Activated T-helper 9 cell treated with anti-CD3 and anti-CD28 coated beads, Interleukin-2, amount 50 U/mL, for 16 hours (primary cell): Measurements from ENCODE around the gene RTN4.
"Not testable (repeated sequence)": the region's sequence is repeated elsewhere in the genome, so short reads cannot be mapped to it uniquely, and the experiment has no call there.

ENCODE experiments used
- DNase-seq: peaks from one replicate; pipeline ENCODE4 v3.0.0-alpha.2; 2020; ENCODE audit warnings: low read depth

Gene RTN4, protein sequence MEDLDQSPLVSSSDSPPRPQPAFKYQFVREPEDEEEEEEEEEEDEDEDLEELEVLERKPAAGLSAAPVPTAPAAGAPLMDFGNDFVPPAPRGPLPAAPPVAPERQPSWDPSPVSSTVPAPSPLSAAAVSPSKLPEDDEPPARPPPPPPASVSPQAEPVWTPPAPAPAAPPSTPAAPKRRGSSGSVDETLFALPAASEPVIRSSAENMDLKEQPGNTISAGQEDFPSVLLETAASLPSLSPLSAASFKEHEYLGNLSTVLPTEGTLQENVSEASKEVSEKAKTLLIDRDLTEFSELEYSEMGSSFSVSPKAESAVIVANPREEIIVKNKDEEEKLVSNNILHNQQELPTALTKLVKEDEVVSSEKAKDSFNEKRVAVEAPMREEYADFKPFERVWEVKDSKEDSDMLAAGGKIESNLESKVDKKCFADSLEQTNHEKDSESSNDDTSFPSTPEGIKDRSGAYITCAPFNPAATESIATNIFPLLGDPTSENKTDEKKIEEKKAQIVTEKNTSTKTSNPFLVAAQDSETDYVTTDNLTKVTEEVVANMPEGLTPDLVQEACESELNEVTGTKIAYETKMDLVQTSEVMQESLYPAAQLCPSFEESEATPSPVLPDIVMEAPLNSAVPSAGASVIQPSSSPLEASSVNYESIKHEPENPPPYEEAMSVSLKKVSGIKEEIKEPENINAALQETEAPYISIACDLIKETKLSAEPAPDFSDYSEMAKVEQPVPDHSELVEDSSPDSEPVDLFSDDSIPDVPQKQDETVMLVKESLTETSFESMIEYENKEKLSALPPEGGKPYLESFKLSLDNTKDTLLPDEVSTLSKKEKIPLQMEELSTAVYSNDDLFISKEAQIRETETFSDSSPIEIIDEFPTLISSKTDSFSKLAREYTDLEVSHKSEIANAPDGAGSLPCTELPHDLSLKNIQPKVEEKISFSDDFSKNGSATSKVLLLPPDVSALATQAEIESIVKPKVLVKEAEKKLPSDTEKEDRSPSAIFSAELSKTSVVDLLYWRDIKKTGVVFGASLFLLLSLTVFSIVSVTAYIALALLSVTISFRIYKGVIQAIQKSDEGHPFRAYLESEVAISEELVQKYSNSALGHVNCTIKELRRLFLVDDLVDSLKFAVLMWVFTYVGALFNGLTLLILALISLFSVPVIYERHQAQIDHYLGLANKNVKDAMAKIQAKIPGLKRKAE

DNA sequence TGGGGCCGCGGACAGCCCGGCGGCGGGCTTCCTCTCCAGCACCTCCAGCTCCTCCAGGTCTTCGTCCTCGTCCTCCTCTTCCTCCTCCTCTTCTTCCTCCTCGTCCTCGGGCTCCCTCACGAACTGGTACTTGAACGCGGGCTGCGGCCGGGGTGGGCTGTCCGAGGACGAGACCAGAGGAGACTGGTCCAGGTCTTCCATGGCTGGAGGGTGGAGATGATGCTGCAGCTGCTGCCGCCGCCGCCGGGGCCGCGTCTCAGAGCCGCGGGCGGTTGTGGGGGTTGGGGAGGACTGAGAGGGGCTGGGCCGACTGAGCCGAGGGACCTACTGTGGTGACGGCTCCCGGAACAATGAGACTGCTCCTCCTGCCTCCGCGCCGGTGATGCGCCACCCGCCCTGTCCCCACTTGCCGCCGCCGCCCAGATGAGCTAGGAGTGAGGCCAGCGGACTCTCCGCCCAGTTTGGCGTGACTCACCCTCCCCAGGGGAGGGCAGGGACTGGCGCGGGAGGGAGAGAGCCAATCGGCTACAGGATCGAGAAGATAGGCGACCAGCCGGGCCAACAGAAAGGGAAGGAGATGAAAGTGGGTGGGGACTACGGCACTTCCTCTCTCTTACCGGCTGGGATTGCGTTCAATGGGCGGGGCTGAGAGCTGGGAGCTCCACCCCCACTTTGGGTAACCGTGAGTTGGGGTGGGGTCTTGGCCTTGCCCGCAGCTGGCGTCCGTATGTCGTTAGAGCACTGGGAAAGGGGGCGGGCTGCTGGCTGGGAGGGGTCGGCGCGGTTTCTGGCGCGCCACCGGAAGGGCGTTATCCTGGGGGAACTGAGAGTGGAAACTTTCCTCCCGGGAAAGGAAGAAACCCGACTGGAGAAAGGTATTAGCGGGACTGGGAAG, at the start of gene RTN4:
RTN4 (minus strand) TSS at position 352 of the 895 bp plus-strand sequence; CDS start at position 201, 151 bp downstream.
- peak; percentile 98 for DNase-seq

DNA sequence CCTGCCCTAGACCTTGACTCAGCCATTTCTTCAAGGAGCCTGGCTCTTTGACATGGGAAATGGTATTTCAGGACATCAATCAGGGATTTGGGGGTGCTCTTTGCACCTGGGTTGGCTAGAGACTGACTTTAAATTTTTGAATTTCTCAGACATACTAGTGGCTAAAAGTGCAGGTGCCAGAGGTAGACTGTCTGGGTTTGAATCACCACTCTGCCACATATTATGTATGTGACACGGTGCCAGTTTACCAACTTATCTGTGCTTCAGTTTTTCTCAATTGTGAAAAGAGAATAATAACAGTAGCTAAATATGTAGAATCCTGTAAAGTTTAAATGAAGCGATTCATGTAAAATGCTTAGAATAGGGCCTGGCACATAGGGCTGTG, 49.2 kb upstream of the RTN4 start:
- no peak for DNase-seq

DNA sequence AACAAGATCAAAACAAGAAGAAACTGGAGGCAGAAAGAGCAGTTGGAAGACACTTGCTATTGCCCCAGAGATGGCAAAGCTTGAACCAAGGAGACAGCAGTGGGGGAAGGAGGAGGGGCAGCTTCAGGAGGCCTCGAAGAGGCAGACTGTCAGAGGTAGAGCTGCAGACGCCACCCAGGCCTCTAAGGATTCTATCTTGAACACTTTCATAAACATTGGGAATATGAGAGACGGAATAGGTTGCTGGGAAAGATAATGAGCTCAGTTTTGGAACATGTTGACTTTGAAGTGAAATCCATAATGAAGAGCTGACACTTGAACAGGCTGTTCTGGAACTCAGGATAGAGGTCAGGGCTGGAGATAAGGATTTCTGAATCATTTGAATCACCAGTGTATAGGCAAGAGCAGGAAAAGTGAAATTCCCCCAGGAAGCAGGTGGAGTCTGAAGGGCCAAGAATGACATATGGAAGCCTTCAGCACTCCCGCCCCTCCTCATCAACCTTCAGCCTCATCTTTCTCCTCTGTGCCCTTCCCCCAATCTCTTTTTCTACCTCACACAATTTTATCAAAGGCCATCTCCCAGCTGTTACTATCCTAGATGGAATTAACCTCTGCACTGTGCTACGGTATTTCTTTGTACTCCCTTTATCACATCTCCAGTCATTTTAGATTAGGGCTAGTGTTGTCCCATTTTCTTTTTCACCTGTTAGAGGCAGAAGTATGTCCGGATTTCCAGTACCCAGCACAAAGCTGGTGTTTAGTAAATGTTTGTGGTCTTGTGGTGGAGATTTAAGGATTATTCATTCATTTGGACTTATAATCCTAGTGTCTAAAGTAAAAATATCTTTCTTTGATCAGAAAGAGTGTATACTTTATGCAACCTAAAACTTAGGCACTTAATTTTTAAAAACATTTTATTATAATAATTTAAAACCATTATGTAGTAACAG, 47.5 kb upstream of the RTN4 start:
- no peak for DNase-seq

DNA sequence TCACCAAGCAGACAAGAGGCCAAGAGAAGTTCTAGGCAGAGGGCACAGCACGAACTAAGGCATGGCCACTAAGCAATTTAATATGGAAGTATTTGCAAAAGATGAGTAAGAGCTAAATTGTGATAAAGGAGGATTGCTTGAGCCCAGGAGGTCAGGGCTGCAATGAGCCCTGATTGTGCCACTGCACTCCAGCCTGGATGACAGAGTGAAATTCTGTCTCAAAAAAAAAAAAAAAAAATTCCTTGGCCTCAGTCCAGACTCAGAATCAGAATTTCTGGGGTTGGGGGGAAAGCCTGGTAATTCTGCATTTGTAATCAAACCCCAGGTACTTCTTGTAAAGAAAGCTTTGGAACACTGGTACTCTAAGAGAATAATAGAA, 46.8 kb upstream of the RTN4 start:
- DNase-seq = no peak

DNA sequence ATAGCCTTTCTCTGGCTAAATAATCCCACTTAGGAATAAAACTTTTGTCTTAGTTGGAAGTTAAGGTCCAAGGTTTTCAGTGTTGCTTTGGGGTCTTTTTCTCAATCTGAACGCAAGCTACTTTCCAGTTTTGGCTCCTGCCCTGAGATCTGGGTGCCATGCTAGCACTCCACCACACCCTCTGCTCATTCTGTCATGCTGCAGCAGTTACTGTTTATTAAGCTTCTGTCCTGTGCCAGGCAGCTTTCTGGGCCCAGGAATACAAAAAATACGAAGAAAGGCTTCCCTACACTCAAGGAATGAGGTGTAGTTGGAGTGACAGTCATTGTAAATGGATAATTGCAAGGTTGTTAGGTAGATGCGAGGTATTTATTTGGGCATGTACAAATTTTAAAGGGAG, 46.3 kb upstream of the RTN4 start:
- no peak for DNase-seq

DNA sequence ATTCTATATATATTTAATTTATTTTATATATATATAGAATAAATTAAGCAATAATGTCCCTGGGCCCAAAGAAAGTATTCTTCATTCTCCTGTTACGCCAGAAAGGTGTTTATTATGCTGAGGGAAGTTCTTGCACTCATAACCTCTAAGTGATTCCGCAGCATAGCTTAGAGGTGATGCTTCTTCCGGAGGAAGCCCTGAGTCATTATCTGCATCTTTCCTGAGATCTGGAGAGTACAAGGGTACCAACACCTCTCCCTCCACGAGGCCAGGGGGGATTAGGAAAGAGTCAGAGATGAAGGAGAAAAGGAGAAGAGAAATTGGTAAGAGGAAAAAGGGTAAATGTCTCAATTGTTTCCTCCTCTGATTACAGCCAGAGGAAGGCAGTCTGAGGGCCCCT, 43.1 kb upstream of the RTN4 start:
- no peak for DNase-seq

DNA sequence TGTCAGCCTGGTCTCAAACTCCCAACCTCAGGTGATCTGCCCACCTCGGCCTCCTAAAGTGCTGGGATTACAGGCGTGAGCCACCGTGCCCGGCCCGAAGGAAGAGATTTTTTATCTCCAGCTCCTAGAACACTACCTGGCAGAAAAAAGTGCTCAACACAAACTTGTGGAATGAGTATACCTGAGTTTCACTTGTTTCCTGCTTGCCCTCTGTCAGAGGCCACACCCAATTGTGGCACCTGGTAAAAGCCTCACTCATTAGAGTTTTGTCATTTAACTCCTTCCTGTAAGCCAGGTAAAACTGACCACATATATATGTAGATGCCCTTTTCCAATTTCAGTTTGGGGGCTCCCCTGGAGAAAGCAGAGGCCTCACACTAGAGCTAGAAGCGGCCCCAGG, 42.2 kb upstream of the RTN4 start:
- DNase-seq = no peak

DNA sequence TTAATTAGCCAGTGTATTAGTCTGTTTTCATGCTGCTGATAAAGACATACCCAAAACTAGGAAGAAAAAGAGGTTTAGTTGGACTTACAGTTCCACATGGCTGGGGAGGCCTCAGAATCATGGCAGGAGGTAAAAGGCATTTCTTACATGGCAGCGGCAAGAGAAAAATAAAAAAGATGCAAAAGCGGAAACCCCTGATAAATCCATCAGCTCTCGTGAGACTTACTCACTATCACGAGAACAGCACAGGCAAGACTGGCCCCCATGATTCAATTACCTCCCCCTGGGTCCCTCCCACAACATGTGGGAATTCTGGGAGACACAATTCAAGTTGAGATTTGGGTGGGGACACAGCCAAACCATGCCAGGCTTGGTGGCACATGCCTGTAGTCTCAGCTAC, 41.4 kb upstream of the RTN4 start:
- DNase-seq = not testable (repeated sequence)

DNA sequence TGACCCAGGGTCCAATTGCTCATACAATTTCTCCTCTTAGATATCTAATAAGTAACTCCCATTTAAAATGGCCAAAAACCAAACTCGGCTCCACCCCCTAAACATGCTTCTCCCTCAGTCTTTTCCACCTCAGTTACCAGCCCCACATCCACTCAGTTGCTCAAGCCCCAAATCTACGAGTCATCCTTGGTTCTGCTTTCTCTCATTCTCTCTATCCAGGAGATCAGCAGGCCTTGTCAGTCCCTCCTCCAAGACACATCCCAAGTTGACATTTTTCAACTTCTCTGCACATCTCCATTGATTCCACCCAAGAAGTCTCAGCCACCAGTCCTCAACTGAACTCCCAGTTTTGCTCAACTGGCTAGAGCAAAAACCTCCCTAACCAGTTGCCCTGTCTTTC, 40.5 kb upstream of the RTN4 start:
- no peak for DNase-seq

DNA sequence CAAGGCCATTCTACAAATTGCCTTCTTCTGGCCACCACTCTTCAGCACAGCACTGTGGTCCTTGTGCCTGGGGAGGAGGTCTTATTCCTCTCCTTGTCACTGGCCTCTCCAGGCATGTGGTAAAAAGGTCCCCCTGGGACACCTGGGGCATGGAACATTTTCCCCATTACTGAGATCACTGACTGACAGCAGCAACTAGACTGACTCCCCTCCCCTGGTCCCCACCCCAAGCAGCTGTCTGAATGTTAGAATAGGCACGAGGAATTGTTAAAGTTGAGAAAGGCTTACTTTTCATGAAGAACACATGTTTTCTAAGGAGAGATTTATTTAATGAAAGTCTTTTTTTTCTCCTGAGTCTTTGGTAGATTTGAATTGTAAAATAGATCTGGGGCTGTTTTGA, 39.5 kb upstream of the RTN4 start:
- DNase-seq = no peak

DNA sequence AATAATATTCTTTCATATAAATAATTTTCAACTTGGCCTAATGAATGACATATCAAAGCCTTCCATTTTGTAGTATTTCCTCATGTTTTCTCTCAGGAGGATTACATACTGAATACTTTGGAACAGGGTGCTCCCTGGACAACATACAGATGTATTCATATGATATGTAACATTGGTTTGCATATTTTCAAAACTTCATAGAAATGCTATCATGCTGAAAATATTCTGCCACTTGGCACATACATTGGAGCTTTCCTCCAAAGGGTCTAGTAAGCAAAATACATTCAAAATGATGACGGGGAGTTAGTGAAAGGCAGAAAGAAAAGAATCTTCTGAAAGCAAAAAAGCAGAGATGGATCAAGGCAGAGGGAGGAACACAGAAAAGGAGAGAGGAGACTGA, 38.1 kb upstream of the RTN4 start:
- no peak for DNase-seq

DNA sequence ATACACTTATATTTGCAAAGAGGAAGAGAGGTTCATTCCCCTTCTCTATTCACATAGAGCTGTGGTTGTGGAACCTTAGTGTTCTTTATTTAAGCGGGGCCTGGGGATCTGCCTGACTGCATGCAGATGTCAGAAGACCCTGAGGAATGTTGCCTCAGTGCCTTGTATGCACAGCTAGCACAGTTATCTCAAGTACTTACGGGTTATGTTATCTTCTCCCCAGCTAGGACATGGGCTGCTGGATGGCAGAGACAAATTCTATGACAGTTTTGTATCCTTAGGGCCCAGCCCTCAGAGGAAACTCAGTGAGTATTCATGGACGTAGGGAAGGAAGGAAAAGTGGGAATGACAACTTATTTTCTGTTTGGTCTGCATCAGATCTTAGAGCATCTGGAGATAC, 37.7 kb upstream of the RTN4 start:
- no peak for DNase-seq

DNA sequence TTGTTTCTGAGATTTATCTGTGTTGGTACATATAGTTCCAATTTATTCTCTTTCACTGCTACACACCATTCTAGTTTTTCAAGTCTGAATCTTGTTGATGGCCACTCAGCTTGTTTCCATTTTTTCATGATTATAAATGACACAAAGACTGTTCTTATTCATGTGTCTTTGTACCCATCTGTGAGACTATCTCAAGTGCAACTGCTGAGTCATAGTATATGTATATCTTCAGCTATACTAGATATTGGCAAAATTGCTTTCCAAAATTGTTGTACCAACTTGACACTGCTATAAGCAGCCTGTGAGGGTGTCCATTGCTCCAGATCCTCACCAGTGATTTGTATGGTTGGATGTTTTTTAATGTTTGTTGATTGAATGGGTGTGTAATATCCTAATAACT, 37.2 kb upstream of the RTN4 start:
- no peak for DNase-seq

DNA sequence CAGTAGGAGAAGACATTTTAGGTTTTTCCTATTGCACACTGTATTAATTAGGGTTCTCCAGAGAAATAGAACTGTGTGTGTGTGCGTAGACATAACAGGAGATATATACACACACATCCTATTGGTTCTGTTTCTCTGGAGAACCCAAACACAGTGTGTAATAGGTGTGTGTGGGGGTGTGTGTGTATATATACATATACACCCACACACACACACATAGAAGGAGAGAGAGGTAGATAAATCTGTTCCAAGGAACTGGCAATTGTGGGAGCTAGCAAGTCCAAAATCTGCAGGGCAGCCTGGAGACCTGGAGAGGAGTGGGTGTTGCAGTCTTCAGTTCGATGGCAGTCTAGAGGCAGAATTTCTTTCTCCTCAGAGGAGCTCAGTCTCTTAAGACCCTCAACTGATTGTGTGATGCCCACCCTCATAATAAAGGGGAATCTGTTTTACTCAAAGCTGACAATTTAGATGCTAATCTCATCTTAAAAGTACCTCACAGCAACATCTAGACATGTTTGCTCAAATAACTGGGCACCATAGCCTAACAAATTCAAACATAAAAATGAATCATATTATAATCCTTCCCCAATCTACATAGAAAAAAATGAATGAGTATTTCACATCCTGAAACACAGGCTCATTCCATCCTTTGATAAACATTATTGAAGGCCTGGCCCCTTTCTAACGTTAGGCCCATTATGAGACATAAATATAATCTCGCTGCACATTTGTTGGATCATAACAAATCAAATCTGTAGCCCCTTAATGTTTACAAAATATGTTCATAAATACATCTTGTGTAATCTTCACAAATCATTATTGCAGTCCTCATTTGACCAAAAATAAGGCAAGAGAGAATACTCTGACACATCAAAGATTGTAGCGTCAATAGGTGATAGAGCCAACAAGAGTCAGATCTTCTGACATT, 35.1 kb upstream of the RTN4 start:
- no peak for DNase-seq

DNA sequence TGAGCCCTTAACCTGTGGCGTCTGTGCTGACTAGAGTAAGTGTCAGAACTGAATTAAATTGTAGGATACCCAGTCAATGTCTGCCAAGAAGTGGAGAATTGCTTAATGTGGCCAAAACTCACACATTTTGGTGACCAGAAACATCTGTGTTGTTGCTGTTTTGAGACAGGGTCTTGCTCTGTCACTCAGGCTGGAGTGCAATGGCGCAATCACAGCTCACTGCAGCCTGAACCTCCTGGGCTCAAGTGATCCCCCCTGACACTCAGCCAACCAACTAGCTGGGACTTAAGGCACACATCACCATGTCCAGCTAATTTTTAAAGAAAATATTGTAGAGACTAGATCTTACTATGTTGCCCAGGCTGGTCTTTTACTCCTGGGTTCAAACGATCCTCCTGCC, 34.4 kb upstream of the RTN4 start:
- DNase-seq = no peak

DNA sequence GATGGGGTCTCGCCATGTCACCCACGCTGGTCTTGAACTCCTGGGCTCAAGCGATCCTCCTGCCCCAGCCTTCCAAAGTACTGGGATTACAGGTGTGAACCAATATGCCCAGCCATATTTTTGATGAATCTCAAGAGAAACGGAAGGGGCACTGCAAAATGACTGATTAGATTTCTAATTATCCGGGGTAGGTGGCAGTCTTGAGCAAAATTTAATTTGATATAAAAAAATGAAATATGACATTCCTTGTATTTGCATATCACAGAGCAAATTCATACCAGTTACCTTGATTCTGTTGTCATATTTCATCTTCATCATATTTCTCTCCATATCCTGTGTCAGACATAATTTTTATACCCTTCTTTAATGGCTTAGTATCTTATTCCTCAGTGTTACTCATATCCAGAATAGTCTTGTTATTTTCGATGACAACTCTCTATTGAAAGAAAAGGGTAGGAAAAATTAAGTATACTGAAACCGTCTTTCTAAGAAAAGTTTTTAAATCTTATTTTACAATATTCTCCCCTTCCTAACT, 30.0 kb upstream of the RTN4 start:
- no peak for DNase-seq

DNA sequence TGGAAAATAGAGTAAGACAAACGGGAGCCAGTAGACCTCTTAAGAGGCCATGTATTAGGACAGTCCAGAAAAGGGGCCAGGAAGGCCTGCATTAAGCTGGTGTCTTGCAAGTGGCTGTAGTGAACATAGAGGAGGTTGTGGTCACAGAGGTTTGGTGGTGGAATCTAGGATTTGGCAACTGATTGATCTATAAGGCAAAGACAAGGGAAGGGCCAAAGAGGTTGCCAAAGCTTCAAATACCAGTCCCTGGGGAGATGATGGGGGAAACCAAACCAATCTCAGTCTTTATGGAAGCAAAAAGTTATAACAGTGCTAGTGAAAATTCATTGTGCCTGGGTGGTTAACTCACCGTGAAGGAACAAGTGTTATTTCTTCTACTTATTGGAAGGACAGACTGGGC, 28.7 kb upstream of the RTN4 start:
- DNase-seq = no peak

DNA sequence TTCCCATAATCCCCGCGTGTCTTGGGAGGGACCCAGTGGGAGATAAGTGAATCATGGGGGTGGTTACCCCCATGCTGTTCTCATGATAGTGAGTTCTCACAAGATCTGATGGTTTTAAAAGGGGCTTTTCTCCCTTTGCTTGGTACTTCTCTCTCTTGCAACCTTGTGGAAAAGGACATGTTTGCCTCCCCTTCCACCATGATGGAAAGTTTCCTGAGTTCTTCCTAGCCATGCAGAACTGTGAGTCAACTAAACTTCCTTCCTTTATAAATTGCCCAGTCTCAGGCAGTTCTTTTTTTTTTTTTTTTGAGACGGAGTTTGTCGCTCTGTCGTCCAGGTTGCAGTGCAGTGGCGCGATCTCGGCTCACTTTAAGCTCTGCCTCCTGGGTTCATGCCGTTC, 26.5 kb upstream of the RTN4 start:
- DNase-seq = no peak

DNA sequence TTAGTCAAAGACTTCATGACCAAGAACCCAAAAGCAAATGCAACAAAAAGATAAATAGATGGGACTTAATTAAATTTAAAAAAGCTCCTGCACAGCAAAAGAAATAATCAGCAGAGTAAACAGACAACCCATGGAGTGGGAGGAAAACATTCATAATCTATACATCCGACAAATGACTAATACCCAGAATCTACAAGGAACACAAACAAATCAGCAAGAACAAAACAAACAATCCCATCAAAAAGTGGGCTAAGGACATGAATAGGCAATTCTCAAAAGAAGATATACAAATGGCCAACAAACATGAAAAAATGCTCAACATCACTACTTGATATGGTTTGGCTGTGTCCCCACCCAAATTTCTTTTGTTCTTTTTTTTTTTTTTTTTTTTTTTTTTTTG, 25.8 kb upstream of the RTN4 start:
- DNase-seq = not testable (repeated sequence)
